SK-N-SH (cell line): ENCODE measurements around the gene NEGR1. TPM values are rescaled to one million over a fixed set of nuclear protein-coding genes. Genes with fewer than 3 reads are reported as not detected.

Source experiments
- CTCF ChIA-PET: fragments of 300-600, 350-600 bp; formaldehyde crosslinking; extraction: SDS; loops from one replicate; lab custom pipeline; 2021; lab: Yijun Ruan, JAX
- POLR2A ChIA-PET: fragments of 350-600 bp; sonication (Branson Sonifier 250); formaldehyde crosslinking; extraction: SDS; loops from one replicate; lab custom pipeline; 2020; ENCODE audit warnings: antibody characterized with exemption, inconsistent platforms; lab: Yijun Ruan, JAX
- DNase-seq: peaks from one replicate; pipeline ENCODE4 v3.0.0; 2012
- H2AFZ ChIP-seq: fragments of 200-600 bp; sonication (generic); 2 replicates; pipeline ENCODE4 v1.8.1; 2016; ENCODE audit warnings: antibody characterized with exemption, mild to moderate bottlenecking, low read depth
- H3F3A ChIP-seq: fragments of 200-600 bp; sonication (generic); replicated peaks from 2 replicates; pipeline ENCODE3; 2016; ENCODE audit warnings: antibody characterized with exemption, mild to moderate bottlenecking; ENCODE audit not compliant: insufficient read depth
- H3K27ac ChIP-seq, 2 experiments: fragments of 200-500 bp in 1 of 2; fragments of 200-600 bp in 1 of 2; sonication (Bioruptor generic) in 1 of 2; sonication (generic), shearing (Covaris generic) in 1 of 2; 2 replicates each; pipeline versions ENCODE4 v1.5.1 to v1.6.1; 2014 to 2016; ENCODE audit warnings: low read depth in 2 of 2, inconsistent platforms in 1 of 2, low read length in 1 of 2, mild to moderate bottlenecking in 1 of 2, mixed read lengths in 1 of 2
- H3K27me3 ChIP-seq: fragments of 200-600 bp; sonication (generic), shearing (Covaris generic); 2 replicates; pipeline ENCODE4 v1.6.1; 2016; ENCODE audit warnings: mixed run types; ENCODE audit not compliant: insufficient read depth
- H3K36me3 ChIP-seq, 2 experiments: fragments of 200-500 bp in 1 of 2; fragments of 200-600 bp in 1 of 2; sonication (Bioruptor generic) in 1 of 2; sonication (generic) in 1 of 2; replicated peaks in 1 of 2; 2 replicates each; pipeline versions ENCODE3 to v1.5.1; 2014 to 2016; ENCODE audit warnings: low read length in 1 of 2, mild to moderate bottlenecking in 1 of 2; ENCODE audit not compliant: insufficient read depth in 2 of 2, control insufficient read depth in 1 of 2
- H3K4me1 ChIP-seq, 2 experiments: fragments of 200-500 bp in 1 of 2; fragments of 200-600 bp in 1 of 2; sonication (Bioruptor generic) in 1 of 2; sonication (generic), shearing (Covaris generic) in 1 of 2; 2 replicates each; pipeline versions ENCODE4 v1.5.1 to v1.6.1; 2014 to 2016; ENCODE audit warnings: low read depth in 1 of 2, low read length in 1 of 2, mixed run types in 1 of 2; ENCODE audit not compliant: insufficient read depth in 2 of 2, control insufficient read depth in 1 of 2
- H3K4me2 ChIP-seq: fragments of 200-600 bp; sonication (generic), shearing (Covaris generic); 2 replicates; pipeline ENCODE4 v1.6.1; 2017; ENCODE audit warnings: mixed run types
- H3K4me3 ChIP-seq, 2 experiments: fragments of 200-500 bp in 1 of 2; fragments of 200-600 bp in 1 of 2; sonication (Bioruptor generic) in 1 of 2; sonication (generic), shearing (Covaris generic) in 1 of 2; 2 replicates each; pipeline versions ENCODE4 v1.5.1 to v1.8.1; 2014 to 2016; ENCODE audit warnings: low read depth in 2 of 2, inconsistent platforms in 1 of 2, low read length in 1 of 2, mild to moderate bottlenecking in 1 of 2, mixed read lengths in 1 of 2, moderate library complexity in 1 of 2
- H3K79me2 ChIP-seq: fragments of 200-600 bp; sonication (generic); 2 replicates; pipeline ENCODE4 v1.8.1; 2017; ENCODE audit warnings: mild to moderate bottlenecking; ENCODE audit not compliant: insufficient read depth
- H3K9ac ChIP-seq: fragments of 200-600 bp; sonication (generic); 2 replicates; pipeline ENCODE4 v1.6.1; 2017; ENCODE audit warnings: mixed run types
- H3K9me2 ChIP-seq: fragments of 200-600 bp; sonication (generic); 2 replicates; pipeline ENCODE4 v1.6.1; 2017; ENCODE audit warnings: mixed run types
- H3K9me3 ChIP-seq: fragments of 200-600 bp; sonication (generic); 2 replicates; pipeline ENCODE4 v1.6.1; 2017; ENCODE audit warnings: mixed run types, mild to moderate bottlenecking, moderate library complexity
- H4K20me1 ChIP-seq: fragments of 200-600 bp; sonication (generic); 2 replicates; pipeline ENCODE4 v1.6.1; 2017; ENCODE audit warnings: mild to moderate bottlenecking, mixed run types; ENCODE audit not compliant: insufficient read depth
- ELF1 ChIP-seq: IDR thresholded peaks from 2 replicates; pipeline ENCODE4 v1.4.0; 2012
- EP300 ChIP-seq, 2 experiments: IDR thresholded peaks; 2 replicates each; pipeline versions ENCODE4 v1.4.0 to v1.6.1; 2012; ENCODE audit warnings: borderline replicate concordance in 1 of 2, low read depth in 1 of 2, low read length in 1 of 2
- FOSL2 ChIP-seq: IDR thresholded peaks from 2 replicates; pipeline ENCODE4 v1.4.0; 2012; ENCODE audit warnings: low read depth, mild to moderate bottlenecking, moderate library complexity, borderline replicate concordance
- GABPA ChIP-seq: IDR thresholded peaks from 2 replicates; pipeline ENCODE4 v1.4.0; 2012; ENCODE audit warnings: low read depth, mild to moderate bottlenecking
- MEF2A ChIP-seq: IDR thresholded peaks from 2 replicates; pipeline ENCODE4 v1.4.0; 2012; ENCODE audit warnings: low read depth, borderline replicate concordance
- NRF1 ChIP-seq: IDR thresholded peaks from 2 replicates; pipeline ENCODE4 v1.6.1; 2012; ENCODE audit warnings: low read depth, mild to moderate bottlenecking, low read length
- RAD21 ChIP-seq: IDR thresholded peaks from 2 replicates; pipeline ENCODE4 v1.6.1; 2012; ENCODE audit warnings: mild to moderate bottlenecking, low read length
- SIN3A ChIP-seq: IDR thresholded peaks from 2 replicates; pipeline ENCODE4 v1.6.1; 2012; ENCODE audit warnings: low read depth, mild to moderate bottlenecking, low read length, moderate library complexity, borderline replicate concordance
- SMC3 ChIP-seq: IDR thresholded peaks from 2 replicates; pipeline ENCODE4 v1.6.1; 2012; ENCODE audit warnings: low read depth, low read length, improper control_type of control experiment
- TAF1 ChIP-seq: IDR thresholded peaks from 2 replicates; pipeline ENCODE4 v1.6.1; 2012; ENCODE audit warnings: low read depth, mild to moderate bottlenecking, low read length, moderate library complexity, borderline replicate concordance
- TCF12 ChIP-seq: IDR thresholded peaks from 2 replicates; pipeline ENCODE4 v1.4.0; 2012
- WGBS: methylation state at CpG from one replicate; pipeline ENCODE4 v1.1.6; 2017; ENCODE audit warnings: low lambda C conversion rate; 5-methylcytosine and 5-hydroxymethylcytosine counted together
- polyA plus RNA-seq, 3 experiments: library from polyadenylated mRNA; depleted of rRNA; stranded (reverse); fragments of >200 nt; gene quantifications; 2 replicates each; pipeline ENCODE4 v1.2.3, GENCODE V29; 2012
- TF ChIP-seq, protein P1 (sequence below): IDR thresholded peaks from 2 replicates; pipeline ENCODE4 v1.4.0; 2012; ENCODE audit warnings: low read depth, borderline replicate concordance
- TF ChIP-seq, protein P2 (sequence below): IDR thresholded peaks from 2 replicates; pipeline ENCODE4; 2012
- TF ChIP-seq, protein P3 (sequence below): fragments of 150-350 bp; IDR thresholded peaks from 2 replicates; pipeline ENCODE4 v1.6.1; 2016; ENCODE audit warnings: mild to moderate bottlenecking, low read depth, low read length
- TF ChIP-seq, protein P4 (sequence below): fragments of 150-350 bp; IDR thresholded peaks from 2 replicates; pipeline ENCODE4 v1.6.1; 2017; ENCODE audit warnings: antibody characterized with exemption, low read length, low read depth, borderline replicate concordance

Gene NEGR1
- polyA plus RNA-seq, 1 of the 3 experiments (the other 2 are of a cell fraction): 0.21 TPM

DNA sequence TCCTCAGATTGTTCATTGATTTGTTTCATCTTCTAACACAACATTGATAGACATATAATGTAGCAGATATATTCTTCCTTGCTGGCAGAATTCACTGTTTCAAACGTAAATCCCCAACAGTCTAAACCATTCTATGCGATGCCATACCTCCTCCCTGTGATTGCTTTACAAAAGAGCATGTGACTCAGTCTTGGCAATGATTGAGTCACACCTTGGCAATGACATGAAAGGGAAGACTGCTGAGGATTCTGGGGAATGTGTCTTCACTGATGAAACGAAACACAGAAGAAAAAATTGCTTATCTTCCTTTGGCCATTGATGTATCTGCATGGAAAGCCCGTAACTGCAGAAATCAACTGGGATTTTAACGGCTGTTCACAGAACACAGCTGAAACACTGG lies 791.9 kb downstream of the NEGR1 start:
- Histone ChIP-seq H3K4me3 (no peak overlapping the region), H3F3A (no peaks in the 10 kb centered on the region), H2AFZ (no peak overlapping the region), H3K9me2 (no peaks in the 10 kb centered on the region), H3K9ac (no peak overlapping the region), H3K9me3 (no peaks in the 10 kb centered on the region), H3K4me1 (no peaks in the 10 kb centered on the region), H3K4me2 (no peak overlapping the region), H3K27ac (no peak overlapping the region), H4K20me1 (no peaks in the 10 kb centered on the region), H3K79me2 (no peaks in the 10 kb centered on the region), H3K27me3 (no peaks in the 10 kb centered on the region), H3K36me3 (no peaks in the 10 kb centered on the region)
- CTCF ChIA-PET: no interaction called here
- POLR2A ChIA-PET: no interaction called here
- no peak for DNase-seq
- no peak for TF ChIP-seq GABPA
- TF ChIP-seq, protein P1, sequence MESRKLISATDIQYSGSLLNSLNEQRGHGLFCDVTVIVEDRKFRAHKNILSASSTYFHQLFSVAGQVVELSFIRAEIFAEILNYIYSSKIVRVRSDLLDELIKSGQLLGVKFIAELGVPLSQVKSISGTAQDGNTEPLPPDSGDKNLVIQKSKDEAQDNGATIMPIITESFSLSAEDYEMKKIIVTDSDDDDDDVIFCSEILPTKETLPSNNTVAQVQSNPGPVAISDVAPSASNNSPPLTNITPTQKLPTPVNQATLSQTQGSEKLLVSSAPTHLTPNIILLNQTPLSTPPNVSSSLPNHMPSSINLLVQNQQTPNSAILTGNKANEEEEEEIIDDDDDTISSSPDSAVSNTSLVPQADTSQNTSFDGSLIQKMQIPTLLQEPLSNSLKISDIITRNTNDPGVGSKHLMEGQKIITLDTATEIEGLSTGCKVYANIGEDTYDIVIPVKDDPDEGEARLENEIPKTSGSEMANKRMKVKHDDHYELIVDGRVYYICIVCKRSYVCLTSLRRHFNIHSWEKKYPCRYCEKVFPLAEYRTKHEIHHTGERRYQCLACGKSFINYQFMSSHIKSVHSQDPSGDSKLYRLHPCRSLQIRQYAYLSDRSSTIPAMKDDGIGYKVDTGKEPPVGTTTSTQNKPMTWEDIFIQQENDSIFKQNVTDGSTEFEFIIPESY: no peak
- no peak for TF ChIP-seq ELF1
- TF ChIP-seq SIN3A: no peak
- TF ChIP-seq, protein P2, sequence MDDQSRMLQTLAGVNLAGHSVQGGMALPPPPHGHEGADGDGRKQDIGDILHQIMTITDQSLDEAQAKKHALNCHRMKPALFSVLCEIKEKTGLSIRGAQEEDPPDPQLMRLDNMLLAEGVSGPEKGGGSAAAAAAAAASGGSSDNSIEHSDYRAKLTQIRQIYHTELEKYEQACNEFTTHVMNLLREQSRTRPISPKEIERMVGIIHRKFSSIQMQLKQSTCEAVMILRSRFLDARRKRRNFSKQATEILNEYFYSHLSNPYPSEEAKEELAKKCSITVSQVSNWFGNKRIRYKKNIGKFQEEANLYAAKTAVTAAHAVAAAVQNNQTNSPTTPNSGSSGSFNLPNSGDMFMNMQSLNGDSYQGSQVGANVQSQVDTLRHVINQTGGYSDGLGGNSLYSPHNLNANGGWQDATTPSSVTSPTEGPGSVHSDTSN: no peak
- no peak for TF ChIP-seq TCF12
- no peak for TF ChIP-seq NRF1
- TF ChIP-seq, protein P3, sequence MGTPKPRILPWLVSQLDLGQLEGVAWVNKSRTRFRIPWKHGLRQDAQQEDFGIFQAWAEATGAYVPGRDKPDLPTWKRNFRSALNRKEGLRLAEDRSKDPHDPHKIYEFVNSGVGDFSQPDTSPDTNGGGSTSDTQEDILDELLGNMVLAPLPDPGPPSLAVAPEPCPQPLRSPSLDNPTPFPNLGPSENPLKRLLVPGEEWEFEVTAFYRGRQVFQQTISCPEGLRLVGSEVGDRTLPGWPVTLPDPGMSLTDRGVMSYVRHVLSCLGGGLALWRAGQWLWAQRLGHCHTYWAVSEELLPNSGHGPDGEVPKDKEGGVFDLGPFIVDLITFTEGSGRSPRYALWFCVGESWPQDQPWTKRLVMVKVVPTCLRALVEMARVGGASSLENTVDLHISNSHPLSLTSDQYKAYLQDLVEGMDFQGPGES: no peak
- TF ChIP-seq, protein P4, sequence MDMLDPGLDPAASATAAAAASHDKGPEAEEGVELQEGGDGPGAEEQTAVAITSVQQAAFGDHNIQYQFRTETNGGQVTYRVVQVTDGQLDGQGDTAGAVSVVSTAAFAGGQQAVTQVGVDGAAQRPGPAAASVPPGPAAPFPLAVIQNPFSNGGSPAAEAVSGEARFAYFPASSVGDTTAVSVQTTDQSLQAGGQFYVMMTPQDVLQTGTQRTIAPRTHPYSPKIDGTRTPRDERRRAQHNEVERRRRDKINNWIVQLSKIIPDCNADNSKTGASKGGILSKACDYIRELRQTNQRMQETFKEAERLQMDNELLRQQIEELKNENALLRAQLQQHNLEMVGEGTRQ: no peak
- no peak for TF ChIP-seq FOSL2
- no peak for TF ChIP-seq RAD21
- TF ChIP-seq EP300 (IDR thresholded peaks at IDR 0.05; ENCODE audit: borderline replicate concordance in 1 of 2, low read depth in 1 of 2, low read length in 1 of 2): no peak
- no peak for TF ChIP-seq MEF2A
- no peak for TF ChIP-seq SMC3
- no peak for TF ChIP-seq TAF1
- WGBS: 57% methylated on average over 5 of the region's 5 CpGs
